HepG2 (cell line): Measurements from ENCODE around the gene SLC35B4. TPM values are rescaled to one million over a fixed set of nuclear protein-coding genes. Genes with fewer than 3 reads are reported as not detected.

Source experiments
- ATF1 ChIP-seq: IDR thresholded peaks from 2 replicates; pipeline ENCODE4 v1.6.1; 2016; ENCODE audit warnings: mild to moderate bottlenecking, control low read depth
- MBNL3 ChIP-seq: fragments of 250-450 bp; sonication (Bioruptor Pico); conservative IDR thresholded peaks from 2 replicates; pipeline ENCODE4 v1.8.0; 2022; ENCODE audit warnings: mild to moderate bottlenecking, inconsistent platforms
- PTBP1 ChIP-seq: fragments of 200-400 bp; formaldehyde crosslinking; IDR thresholded peaks from 2 replicates; pipeline ENCODE4 v1.6.1; 2018; ENCODE audit warnings: low read length, low read depth; ENCODE audit not compliant: poor library complexity, severe bottlenecking
- SETDB1 ChIP-seq: sonication (generic); formaldehyde crosslinking; IDR thresholded peaks from 2 replicates; pipeline ENCODE4 v1.5.1; 2020; ENCODE audit warnings: missing genetic modification reagents, mild to moderate bottlenecking, borderline replicate concordance
- THAP11 ChIP-seq: IDR thresholded peaks from 2 replicates; pipeline ENCODE4 v1.6.1; 2016; ENCODE audit warnings: missing biosample characterization, missing genetic modification reagents
- XBP1 ChIP-seq: sonication (generic); formaldehyde crosslinking; IDR thresholded peaks from 2 replicates; pipeline ENCODE4 v1.5.0; 2020; ENCODE audit warnings: missing genetic modification reagents
- ZNF343 ChIP-seq: sonication (generic); formaldehyde crosslinking; IDR thresholded peaks from 2 replicates; pipeline ENCODE4 v1.4.0; 2020; ENCODE audit warnings: mild to moderate bottlenecking, missing genetic modification reagents
- ZNF367 ChIP-seq: sonication (generic); formaldehyde crosslinking; IDR thresholded peaks from 2 replicates; pipeline ENCODE4 v1.4.0; 2020; ENCODE audit warnings: missing genetic modification reagents, borderline replicate concordance
- ZSCAN30 ChIP-seq: sonication (generic); formaldehyde crosslinking; IDR thresholded peaks from 2 replicates; pipeline ENCODE4 v1.5.0; 2020; ENCODE audit warnings: mild to moderate bottlenecking, missing genetic modification reagents
- polyA plus RNA-seq, 8 experiments: library from polyadenylated mRNA; depleted of rRNA in 3 of 8; stranded (reverse) in 7 of 8; unstranded in 1 of 8; fragments of >200 nt; fragmentation: Illumina TruSeq in 4 of 8; extraction: Trizol in 4 of 8; gene quantifications; 2 replicates each; pipeline versions ENCODE4 v1.2.1 to v1.2.3, GENCODE V29; 2011 to 2016; ENCODE audit warnings: low read depth in 4 of 8, missing spikeins in 1 of 8, mixed read lengths in 1 of 8; ENCODE audit not compliant: insufficient read depth in 1 of 8
- total RNA-seq, 5 experiments: library from RNA; depleted of rRNA; stranded (reverse); fragments of >200 nt; fragmentation: Illumina TruSeq; extraction: Trizol; gene quantifications; 2 replicates each; pipeline ENCODE4 v1.2.3, GENCODE V29; 2016; ENCODE audit warnings: low read depth in 1 of 5
- TF ChIP-seq, protein P1 (sequence below): sonication (generic); formaldehyde crosslinking; IDR thresholded peaks from 2 replicates; pipeline ENCODE4 v1.4.0; 2020; ENCODE audit warnings: missing genetic modification reagents, borderline replicate concordance
- TF ChIP-seq, protein P2 (sequence below): fragments of 450-650 bp; IDR thresholded peaks from 2 replicates; pipeline ENCODE4 v1.6.1; 2016
- TF ChIP-seq, protein P3 (sequence below): sonication (generic); formaldehyde crosslinking; IDR thresholded peaks from 2 replicates; pipeline ENCODE4 v1.4.0; 2020; ENCODE audit warnings: missing genetic modification reagents
- TF ChIP-seq, protein P4 (sequence below): sonication (generic); formaldehyde crosslinking; IDR thresholded peaks from 2 replicates; pipeline ENCODE4 v1.5.0; 2020; ENCODE audit warnings: mild to moderate bottlenecking, missing genetic modification reagents, borderline replicate concordance
- TF ChIP-seq, protein P5 (sequence below): sonication (generic); formaldehyde crosslinking; IDR thresholded peaks from 2 replicates; pipeline ENCODE4 v1.8.1; 2022; ENCODE audit warnings: mild to moderate bottlenecking, missing genetic modification reagents
- TF ChIP-seq, protein P6 (sequence below): sonication (generic); formaldehyde crosslinking; IDR thresholded peaks from 2 replicates; pipeline ENCODE4 v1.4.0; 2020; ENCODE audit warnings: mild to moderate bottlenecking, missing genetic modification reagents, borderline replicate concordance

Gene SLC35B4
- total and polyA plus RNA-seq, 2 of the 13 experiments (the other 11 are each of a cell fraction or from before 2014, with no cell fraction given), result 17.1 to 17.8 TPM

DNA sequence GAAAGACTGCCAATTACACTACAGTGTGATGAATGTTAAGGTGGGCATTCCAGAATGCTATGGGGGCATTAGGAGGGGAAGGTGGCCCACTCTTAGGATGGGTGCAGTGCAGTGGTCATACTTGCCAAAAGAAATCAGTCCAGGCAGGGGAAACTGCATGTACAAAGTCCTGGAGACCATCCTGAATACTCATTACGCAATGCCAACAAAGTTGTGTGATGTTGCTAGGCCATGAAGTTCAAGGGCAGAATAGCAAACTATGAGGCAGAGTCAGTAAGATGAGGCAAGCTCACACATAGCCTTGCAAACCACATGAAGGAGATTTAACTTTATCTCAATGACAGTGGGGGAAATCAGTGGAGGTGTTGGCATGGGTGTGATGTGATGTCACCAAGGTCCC lies 49.8 kb upstream of the SLC35B4 start (continued):
- TF ChIP-seq, protein P1, sequence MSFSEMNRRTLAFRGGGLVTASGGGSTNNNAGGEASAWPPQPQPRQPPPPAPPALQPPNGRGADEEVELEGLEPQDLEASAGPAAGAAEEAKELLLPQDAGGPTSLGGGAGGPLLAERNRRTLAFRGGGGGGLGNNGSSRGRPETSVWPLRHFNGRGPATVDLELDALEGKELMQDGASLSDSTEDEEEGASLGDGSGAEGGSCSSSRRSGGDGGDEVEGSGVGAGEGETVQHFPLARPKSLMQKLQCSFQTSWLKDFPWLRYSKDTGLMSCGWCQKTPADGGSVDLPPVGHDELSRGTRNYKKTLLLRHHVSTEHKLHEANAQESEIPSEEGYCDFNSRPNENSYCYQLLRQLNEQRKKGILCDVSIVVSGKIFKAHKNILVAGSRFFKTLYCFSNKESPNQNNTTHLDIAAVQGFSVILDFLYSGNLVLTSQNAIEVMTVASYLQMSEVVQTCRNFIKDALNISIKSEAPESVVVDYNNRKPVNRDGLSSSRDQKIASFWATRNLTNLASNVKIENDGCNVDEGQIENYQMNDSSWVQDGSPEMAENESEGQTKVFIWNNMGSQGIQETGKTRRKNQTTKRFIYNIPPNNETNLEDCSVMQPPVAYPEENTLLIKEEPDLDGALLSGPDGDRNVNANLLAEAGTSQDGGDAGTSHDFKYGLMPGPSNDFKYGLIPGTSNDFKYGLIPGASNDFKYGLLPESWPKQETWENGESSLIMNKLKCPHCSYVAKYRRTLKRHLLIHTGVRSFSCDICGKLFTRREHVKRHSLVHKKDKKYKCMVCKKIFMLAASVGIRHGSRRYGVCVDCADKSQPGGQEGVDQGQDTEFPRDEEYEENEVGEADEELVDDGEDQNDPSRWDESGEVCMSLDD (CRISPR knock-in tag), result no peak
- TF ChIP-seq, protein P2, sequence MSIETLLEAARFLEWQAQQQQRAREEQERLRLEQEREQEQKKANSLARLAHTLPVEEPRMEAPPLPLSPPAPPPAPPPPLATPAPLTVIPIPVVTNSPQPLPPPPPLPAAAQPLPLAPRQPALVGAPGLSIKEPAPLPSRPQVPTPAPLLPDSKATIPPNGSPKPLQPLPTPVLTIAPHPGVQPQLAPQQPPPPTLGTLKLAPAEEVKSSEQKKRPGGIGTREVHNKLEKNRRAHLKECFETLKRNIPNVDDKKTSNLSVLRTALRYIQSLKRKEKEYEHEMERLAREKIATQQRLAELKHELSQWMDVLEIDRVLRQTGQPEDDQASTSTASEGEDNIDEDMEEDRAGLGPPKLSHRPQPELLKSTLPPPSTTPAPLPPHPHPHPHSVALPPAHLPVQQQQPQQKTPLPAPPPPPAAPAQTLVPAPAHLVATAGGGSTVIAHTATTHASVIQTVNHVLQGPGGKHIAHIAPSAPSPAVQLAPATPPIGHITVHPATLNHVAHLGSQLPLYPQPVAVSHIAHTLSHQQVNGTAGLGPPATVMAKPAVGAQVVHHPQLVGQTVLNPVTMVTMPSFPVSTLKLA, result no peak
- TF ChIP-seq, protein P3, sequence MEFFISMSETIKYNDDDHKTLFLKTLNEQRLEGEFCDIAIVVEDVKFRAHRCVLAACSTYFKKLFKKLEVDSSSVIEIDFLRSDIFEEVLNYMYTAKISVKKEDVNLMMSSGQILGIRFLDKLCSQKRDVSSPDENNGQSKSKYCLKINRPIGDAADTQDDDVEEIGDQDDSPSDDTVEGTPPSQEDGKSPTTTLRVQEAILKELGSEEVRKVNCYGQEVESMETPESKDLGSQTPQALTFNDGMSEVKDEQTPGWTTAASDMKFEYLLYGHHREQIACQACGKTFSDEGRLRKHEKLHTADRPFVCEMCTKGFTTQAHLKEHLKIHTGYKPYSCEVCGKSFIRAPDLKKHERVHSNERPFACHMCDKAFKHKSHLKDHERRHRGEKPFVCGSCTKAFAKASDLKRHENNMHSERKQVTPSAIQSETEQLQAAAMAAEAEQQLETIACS (CRISPR knock-in tag), result no peak
- TF ChIP-seq SETDB1, result no peak
- TF ChIP-seq THAP11, result peak; percentile 74
- TF ChIP-seq ZNF367, result no peak
- TF ChIP-seq, protein P4, sequence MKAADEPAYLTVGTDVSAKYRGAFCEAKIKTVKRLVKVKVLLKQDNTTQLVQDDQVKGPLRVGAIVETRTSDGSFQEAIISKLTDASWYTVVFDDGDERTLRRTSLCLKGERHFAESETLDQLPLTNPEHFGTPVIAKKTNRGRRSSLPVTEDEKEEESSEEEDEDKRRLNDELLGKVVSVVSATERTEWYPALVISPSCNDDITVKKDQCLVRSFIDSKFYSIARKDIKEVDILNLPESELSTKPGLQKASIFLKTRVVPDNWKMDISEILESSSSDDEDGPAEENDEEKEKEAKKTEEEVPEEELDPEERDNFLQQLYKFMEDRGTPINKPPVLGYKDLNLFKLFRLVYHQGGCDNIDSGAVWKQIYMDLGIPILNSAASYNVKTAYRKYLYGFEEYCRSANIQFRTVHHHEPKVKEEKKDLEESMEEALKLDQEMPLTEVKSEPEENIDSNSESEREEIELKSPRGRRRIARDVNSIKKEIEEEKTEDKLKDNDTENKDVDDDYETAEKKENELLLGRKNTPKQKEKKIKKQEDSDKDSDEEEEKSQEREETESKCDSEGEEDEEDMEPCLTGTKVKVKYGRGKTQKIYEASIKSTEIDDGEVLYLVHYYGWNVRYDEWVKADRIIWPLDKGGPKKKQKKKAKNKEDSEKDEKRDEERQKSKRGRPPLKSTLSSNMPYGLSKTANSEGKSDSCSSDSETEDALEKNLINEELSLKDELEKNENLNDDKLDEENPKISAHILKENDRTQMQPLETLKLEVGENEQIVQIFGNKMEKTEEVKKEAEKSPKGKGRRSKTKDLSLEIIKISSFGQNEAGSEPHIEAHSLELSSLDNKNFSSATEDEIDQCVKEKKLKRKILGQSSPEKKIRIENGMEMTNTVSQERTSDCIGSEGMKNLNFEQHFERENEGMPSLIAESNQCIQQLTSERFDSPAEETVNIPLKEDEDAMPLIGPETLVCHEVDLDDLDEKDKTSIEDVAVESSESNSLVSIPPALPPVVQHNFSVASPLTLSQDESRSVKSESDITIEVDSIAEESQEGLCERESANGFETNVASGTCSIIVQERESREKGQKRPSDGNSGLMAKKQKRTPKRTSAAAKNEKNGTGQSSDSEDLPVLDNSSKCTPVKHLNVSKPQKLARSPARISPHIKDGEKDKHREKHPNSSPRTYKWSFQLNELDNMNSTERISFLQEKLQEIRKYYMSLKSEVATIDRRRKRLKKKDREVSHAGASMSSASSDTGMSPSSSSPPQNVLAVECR (CRISPR knock-in tag), result peak; percentile 35; the same call in 1 of the 2 replicates
- TF ChIP-seq, protein P5, sequence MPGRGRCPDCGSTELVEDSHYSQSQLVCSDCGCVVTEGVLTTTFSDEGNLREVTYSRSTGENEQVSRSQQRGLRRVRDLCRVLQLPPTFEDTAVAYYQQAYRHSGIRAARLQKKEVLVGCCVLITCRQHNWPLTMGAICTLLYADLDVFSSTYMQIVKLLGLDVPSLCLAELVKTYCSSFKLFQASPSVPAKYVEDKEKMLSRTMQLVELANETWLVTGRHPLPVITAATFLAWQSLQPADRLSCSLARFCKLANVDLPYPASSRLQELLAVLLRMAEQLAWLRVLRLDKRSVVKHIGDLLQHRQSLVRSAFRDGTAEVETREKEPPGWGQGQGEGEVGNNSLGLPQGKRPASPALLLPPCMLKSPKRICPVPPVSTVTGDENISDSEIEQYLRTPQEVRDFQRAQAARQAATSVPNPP (CRISPR knock-in tag), result no peak
- TF ChIP-seq, protein P6, sequence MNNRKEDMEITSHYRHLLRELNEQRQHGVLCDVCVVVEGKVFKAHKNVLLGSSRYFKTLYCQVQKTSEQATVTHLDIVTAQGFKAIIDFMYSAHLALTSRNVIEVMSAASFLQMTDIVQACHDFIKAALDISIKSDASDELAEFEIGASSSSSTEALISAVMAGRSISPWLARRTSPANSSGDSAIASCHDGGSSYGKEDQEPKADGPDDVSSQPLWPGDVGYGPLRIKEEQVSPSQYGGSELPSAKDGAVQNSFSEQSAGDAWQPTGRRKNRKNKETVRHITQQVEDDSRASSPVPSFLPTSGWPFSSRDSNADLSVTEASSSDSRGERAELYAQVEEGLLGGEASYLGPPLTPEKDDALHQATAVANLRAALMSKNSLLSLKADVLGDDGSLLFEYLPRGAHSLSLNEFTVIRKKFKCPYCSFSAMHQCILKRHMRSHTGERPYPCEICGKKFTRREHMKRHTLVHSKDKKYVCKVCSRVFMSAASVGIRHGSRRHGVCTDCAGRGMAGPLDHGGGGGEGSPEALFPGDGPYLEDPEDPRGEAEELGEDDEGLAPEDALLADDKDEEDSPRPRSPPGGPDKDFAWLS (CRISPR knock-in tag), result no peak
- TF ChIP-seq PTBP1, result no peak
- no peak for TF ChIP-seq MBNL3
- TF ChIP-seq XBP1 (CRISPR knock-in tag), result no peak
- no peak for TF ChIP-seq ATF1 (CRISPR knock-in tag)
- TF ChIP-seq ZSCAN30 (CRISPR knock-in tag), result no peak
- TF ChIP-seq ZNF343 (CRISPR knock-in tag), result no peak
